OCI-LY7 (cell line): ENCODE data around the gene HCST. TPM values are rescaled to one million over a fixed set of nuclear protein-coding genes. Genes with fewer than 3 reads are reported as not detected.

Experiments used
- BruUV-seq: library from RNA; stranded (reverse); fragments of 400-500 nt; replicated peaks from 2 replicates; lab custom pipeline; 2021; lab: Mats Ljungman, UMichigan
- CTCF ChIA-PET: fragments of 300-600 bp; sonication (Branson Sonifier 250); formaldehyde crosslinking; loops from one replicate; lab custom pipeline; 2022; ENCODE audit warnings: antibody characterized with exemption; ENCODE audit not compliant: unreplicated experiment; lab: Charles Lee
- POLR2A ChIA-PET: fragments of 300-600 bp; sonication (Branson Sonifier 250); formaldehyde crosslinking; loops from one replicate; lab custom pipeline; 2022; ENCODE audit warnings: antibody characterized with exemption; lab: Charles Lee
- DNase-seq: peaks from one replicate; pipeline ENCODE4 v3.0.0-alpha.2; 2015; ENCODE audit warnings: low spot score
- H2AFZ ChIP-seq: fragments of 200-600 bp; sonication (generic), shearing (Covaris generic); 2 replicates; pipeline ENCODE4 v1.6.1; 2014; ENCODE audit warnings: mild to moderate bottlenecking, antibody characterized with exemption, low read length, moderate library complexity
- H3K27ac ChIP-seq: fragments of 200-600 bp; sonication (generic); 2 replicates; pipeline ENCODE4 v1.5.1; 2014; ENCODE audit warnings: mixed run types, low read depth, mild to moderate bottlenecking, moderate library complexity, low read length, inconsistent platforms; ENCODE audit not compliant: poor library complexity, severe bottlenecking
- H3K36me3 ChIP-seq: fragments of 200-600 bp; sonication (generic); 2 replicates; pipeline ENCODE4 v1.6.1; 2014; ENCODE audit warnings: mild to moderate bottlenecking, antibody characterized with exemption, low read length, moderate library complexity, mixed read lengths; ENCODE audit not compliant: insufficient read depth
- H3K4me1 ChIP-seq: fragments of 200-600 bp; sonication (generic); 2 replicates; pipeline ENCODE4 v1.5.1; 2014; ENCODE audit warnings: mild to moderate bottlenecking, low read length; ENCODE audit not compliant: insufficient read depth, poor library complexity, severe bottlenecking
- H3K4me2 ChIP-seq: fragments of 200-600 bp; sonication (generic); 2 replicates; pipeline ENCODE4 v1.6.1; 2014; ENCODE audit warnings: mild to moderate bottlenecking, low read length
- H3K4me3 ChIP-seq: fragments of 200-600 bp; sonication (generic); 2 replicates; pipeline ENCODE4 v1.5.1; 2014; ENCODE audit warnings: mild to moderate bottlenecking, low read depth, low read length; ENCODE audit not compliant: poor library complexity, severe bottlenecking
- H3K79me2 ChIP-seq: fragments of 200-600 bp; sonication (generic); 2 replicates; pipeline ENCODE4 v1.6.1; 2016; ENCODE audit warnings: low read depth, mild to moderate bottlenecking, low read length, moderate library complexity, mixed read lengths; ENCODE audit not compliant: insufficient read depth
- H3K9me2 ChIP-seq: fragments of 200-600 bp; sonication (generic); 2 replicates; pipeline ENCODE4 v1.6.1; 2016; ENCODE audit warnings: mild to moderate bottlenecking, low read length, mixed read lengths; ENCODE audit not compliant: insufficient read depth
- H3K9me3 ChIP-seq: fragments of 200-600 bp; sonication (generic); 2 replicates; pipeline ENCODE4 v1.6.1; 2014; ENCODE audit warnings: mild to moderate bottlenecking, mixed run types, low read length, mixed read lengths
- H4K20me1 ChIP-seq: fragments of 200-600 bp; sonication (generic); 2 replicates; pipeline ENCODE4 v1.6.1; 2014; ENCODE audit warnings: mild to moderate bottlenecking, antibody characterized with exemption, low read length, moderate library complexity, mixed read lengths; ENCODE audit not compliant: insufficient read depth
- CTCF ChIP-seq: fragments of 200-600 bp; sonication (generic); conservative IDR thresholded peaks from 2 replicates; pipeline ENCODE4 v1.5.1; 2014; ENCODE audit warnings: mild to moderate bottlenecking, antibody characterized with exemption, low read length, moderate library complexity, mixed read lengths
- EZH2phosphoT487 ChIP-seq: fragments of 200-600 bp; sonication (generic); IDR thresholded peaks from 2 replicates; pipeline ENCODE4 v1.6.1; 2018; ENCODE audit warnings: low read depth, borderline replicate concordance, mild to moderate bottlenecking, mixed run types, antibody characterized with exemption, low read length, moderate library complexity, mixed read lengths
- intact Hi-C: fragments of 100-400 bp; cut with micrococcal nuclease; formaldehyde crosslinking; loops from one replicate; pipeline ENCODE4 v1.10.0; 2022; ENCODE audit not compliant: unreplicated experiment
- total RNA-seq, 2 experiments: library from RNA; depleted of rRNA in 1 of 2; stranded (reverse); fragments of >200 nt in 1 of 2; shearing (Covaris generic) in 1 of 2; gene quantifications; 2 replicates each; pipeline ENCODE4 v1.2.3, GENCODE V29; 2014 to 2022

HCST gene
- total RNA-seq, 2 experiments from 2014 or later, result 8.1 to 36.0 TPM

GRCh38 chr19:35882114-35882832, 20.1 kb upstream of the HCST start:
- Histone ChIP-seq H3K36me3 (peaks cover 8% of the 10 kb centered on the region), H3K9me2 (no peaks in the 10 kb centered on the region), H3K4me3 (no peak overlapping the region), H3K79me2 (no peaks in the 10 kb centered on the region), H3K9me3 (no peaks in the 10 kb centered on the region), H2AFZ (no peak overlapping the region), H3K27ac (no peak overlapping the region), H4K20me1 (no peaks in the 10 kb centered on the region; the same call in 1 of the 2 replicates), H3K4me2 (peak overlapping the region; percentile 10; the same call in 1 of the 2 replicates), H3K4me1 (peaks cover 6% of the 10 kb centered on the region)
- DNase-seq, result peak; percentile 76
- ChIA-PET CTCF (interaction anchor here (1.7 kb wide), 1 partner anchor 49 kb away, joined by 5 read pairs; no protein-coding TSS in a partner anchor), POLR2A (interaction anchor here (1.0 to 1.4 kb wide), 2 partner anchors 10 to 16 kb away, joined by 3 read pairs; no protein-coding TSS in a partner anchor)
- no TSS peak for BruUV-seq
- intact Hi-C loops, result loop anchor here (1.0 kb wide), 1 partner anchor 49 kb away; no protein-coding TSS in a partner anchor
- TF ChIP-seq CTCF (peak; percentile 82), EZH2phosphoT487 (no peak)

DNA sequence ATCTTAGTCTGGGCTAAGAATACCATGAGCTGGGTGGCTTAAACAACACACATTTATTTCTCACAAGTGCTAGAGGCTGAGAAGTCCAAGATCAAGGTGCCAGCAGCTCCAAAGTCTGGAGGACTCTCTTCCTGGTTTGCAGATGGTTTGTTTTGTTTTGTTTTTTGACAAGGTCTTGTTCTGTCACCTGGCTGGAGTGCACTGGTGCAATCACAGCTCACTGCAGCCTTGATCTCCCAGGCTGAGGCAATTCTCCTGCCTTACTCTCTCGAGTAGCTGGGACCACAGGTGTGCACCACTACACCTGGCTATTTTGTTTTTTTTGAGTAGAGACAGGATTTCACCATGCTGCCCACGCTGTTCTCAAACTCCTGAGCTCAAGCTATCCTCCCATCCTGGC, 18.4 kb upstream of the HCST start:
- POLR2A ChIA-PET, result interaction anchor here (0.6 to 1.4 kb wide), 3 partner anchors 14 to 31 kb away, joined by 3 to 8 read pairs (median 3); no protein-coding TSS in a partner anchor
- intact Hi-C loops, result no loop called here

More for the DNA sequence above, 18.4 kb upstream of the HCST start:
- peaks cover 6% of the 10 kb centered on the region for H3K4me1 ChIP-seq
- BruUV-seq, result no TSS peak
- peaks cover 24% of the 10 kb centered on the region for H3K36me3 ChIP-seq
- no peaks in the 10 kb centered on the region for H3K9me3 ChIP-seq
- H2AFZ ChIP-seq, result no peak overlapping the region
- H3K79me2 ChIP-seq, result no peaks in the 10 kb centered on the region
- CTCF ChIA-PET, result interaction anchor here (1.1 kb wide), 1 partner anchor 25 kb away, joined by 3 read pairs; no protein-coding TSS in a partner anchor
- H4K20me1 ChIP-seq, result no peaks in the 10 kb centered on the region; the same call in 1 of the 2 replicates
- TF ChIP-seq CTCF, result no peak
- TF ChIP-seq EZH2phosphoT487, result no peak
- no peak overlapping the region for H3K27ac ChIP-seq
- no peaks in the 10 kb centered on the region for H3K9me2 ChIP-seq
- no peak for DNase-seq
- H3K4me2 ChIP-seq, result no peak overlapping the region
- H3K4me3 ChIP-seq, result no peak overlapping the region
